Mammary epithelial cell (primary cell): Measurements from ENCODE around the gene RNF220.

ENCODE experiments used
- CTCF ChIP-seq, 2 donors: IDR thresholded peaks in 1 of 2; conservative IDR thresholded peaks in 1 of 2; 2 replicates each; pipeline ENCODE4 v1.5.1; 2011 to 2012; ENCODE audit warnings: inconsistent platforms in 2 of 2, low read length in 2 of 2, mild to moderate bottlenecking in 2 of 2, control low read depth in 1 of 2, low read depth in 1 of 2; ENCODE audit not compliant: insufficient read depth in 1 of 2; ENCODE audit errors: extremely low read depth in 1 of 2
- EZH2 ChIP-seq: IDR thresholded peaks from 2 replicates; pipeline ENCODE4 v1.6.1; 2012; ENCODE audit warnings: low read length, inconsistent platforms, borderline replicate concordance

DNA sequence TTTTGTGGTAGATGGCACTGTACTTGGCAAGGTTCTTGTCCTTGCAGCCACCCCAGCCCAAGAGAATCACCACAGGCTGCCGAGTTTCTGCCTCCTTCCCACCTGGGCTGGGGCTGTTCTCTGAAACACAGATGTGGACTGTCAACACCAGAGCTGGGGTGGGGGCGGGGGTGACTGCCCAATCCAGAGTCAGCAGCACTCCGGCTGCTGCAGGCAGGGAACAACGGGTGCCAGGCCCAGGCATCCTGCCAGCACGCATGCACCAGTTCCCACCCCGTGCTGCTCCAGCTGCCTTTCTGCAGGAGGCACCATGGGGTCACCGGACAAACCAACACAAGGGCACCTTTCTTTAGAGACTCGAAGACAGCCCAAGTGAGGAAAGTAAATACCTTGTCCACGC lies 255.1 kb downstream of the RNF220 start:
- no peak for TF ChIP-seq CTCF (conservative IDR thresholded peaks at IDR 0.05 in 1 of 2, IDR thresholded peaks at IDR 0.05 in 1 of 2; ENCODE audit: extremely low read depth in 1 of 2, insufficient read depth in 1 of 2, low read depth in 1 of 2, low read length in 2 of 2)
- no peak for TF ChIP-seq EZH2
